Activated CD8-positive, alpha-beta T cell treated with anti-CD3 and anti-CD28 coated beads for 36 hours (primary cell): ENCODE data around the gene SRCIN1. TPM values are rescaled to one million over a fixed set of nuclear protein-coding genes. Genes with fewer than 3 reads are reported as not detected.
A peak's percentile ranks its signal among the peaks of the same experiment; 100 is the strongest.

Experiments used
- ATAC-seq: fragments of 200-7000 bp; cut with Tn5 transposase; one replicate; pipeline ENCODE4 v1.10.0; 2021; ENCODE audit warnings: mild to moderate bottlenecking, moderate library complexity
- CTCF ChIA-PET: fragments of 350-600 bp; sonication (Branson Sonifier 250); formaldehyde crosslinking; loops from one replicate; lab custom pipeline; 2021; ENCODE audit warnings: antibody characterized with exemption; lab: Charles Lee
- POLR2A ChIA-PET: fragments of 350-600 bp; sonication (Branson Sonifier 250); formaldehyde crosslinking; loops from one replicate; lab custom pipeline; 2021; ENCODE audit warnings: antibody characterized with exemption; lab: Charles Lee
- DNase-seq: peaks from one replicate; pipeline ENCODE4 v3.0.0-alpha.2; 2020
- H3K27ac Mint-ChIP-seq: one replicate; pipeline ENCODE4 v1.8.0; 2021; ENCODE audit warnings: mild to moderate bottlenecking, mixed read lengths
- H3K27me3 Mint-ChIP-seq: one replicate; pipeline ENCODE4 v1.8.0; 2021; ENCODE audit warnings: mixed read lengths
- H3K36me3 Mint-ChIP-seq: one replicate; pipeline ENCODE4 v1.8.0; 2021; ENCODE audit warnings: low read depth, mixed read lengths
- H3K4me1 Mint-ChIP-seq: one replicate; pipeline ENCODE4 v1.8.0; 2021; ENCODE audit warnings: low read depth, mixed read lengths
- H3K4me3 Mint-ChIP-seq: one replicate; pipeline ENCODE4 v1.8.0; 2021; ENCODE audit warnings: mild to moderate bottlenecking, moderate library complexity, mixed read lengths
- H3K9me3 Mint-ChIP-seq: one replicate; pipeline ENCODE4 v1.8.0; 2021; ENCODE audit warnings: mixed read lengths
- CTCF ChIP-seq: fragments of 200-600 bp; IDR thresholded peaks from one replicate; pipeline ENCODE4 v1.8.0; 2022; ENCODE audit warnings: antibody characterized with exemption, mild to moderate bottlenecking
- intact Hi-C: fragments of 100-400 bp; cut with micrococcal nuclease; formaldehyde crosslinking; loops from one replicate; pipeline ENCODE4 v1.10.0; 2022
- total RNA-seq, 2 experiments: library from RNA; stranded (reverse); gene quantifications; one replicate each; pipeline ENCODE4 v1.2.3, GENCODE V29; 2021

SRCIN1 gene
- total RNA-seq, 2 experiments from 2014 or later = 0.74 to 1.1 TPM

DNA sequence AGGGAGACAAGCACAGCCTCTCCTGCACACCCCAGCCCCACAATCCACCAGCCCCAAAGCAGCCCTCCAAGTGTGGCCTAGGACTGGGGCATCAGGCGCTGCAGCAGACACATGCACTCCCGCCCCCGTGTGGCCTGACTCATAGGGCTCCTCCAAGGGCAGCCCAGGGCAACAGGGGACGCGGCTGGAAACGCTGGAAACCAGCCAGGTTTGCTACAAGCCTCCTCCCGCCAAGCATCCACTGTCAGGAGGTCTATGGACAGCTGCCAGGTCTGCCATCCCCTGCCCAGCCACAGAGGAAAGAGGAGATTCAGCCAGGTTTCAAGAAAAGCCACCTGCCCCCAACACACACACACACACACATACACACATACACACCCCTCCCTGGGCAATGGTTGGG is 25.8 kb downstream of the SRCIN1 start:
- Mint-ChIP-seq H3K27me3 (peaks cover 66% of the 10 kb centered on the region), H3K36me3 (no peaks in the 10 kb centered on the region), H3K9me3 (no peaks in the 10 kb centered on the region), H3K4me1 (peaks cover 8% of the 10 kb centered on the region), H3K4me3 (no peak overlapping the region), H3K27ac (no peak overlapping the region)
- intact Hi-C loops = loop anchor here (5.0 to 10.0 kb wide), 2 partner anchors 85 to 88 kb away; no protein-coding TSS in a partner anchor
- DNase-seq (peak; percentile 78), ATAC-seq (peak; percentile 72)
- CTCF ChIA-PET = interaction anchor here (2.0 to 12.3 kb wide), 2 partner anchors 23 to 71 kb away, joined by 5 to 241 read pairs; no protein-coding TSS in a partner anchor
- POLR2A ChIA-PET = no interaction called here
- no peak for TF ChIP-seq CTCF

- H3K4me1 Mint-ChIP-seq = peaks cover 4% of the 10 kb centered on the region
- no peaks in the 10 kb centered on the region for H3K36me3 Mint-ChIP-seq
- ATAC-seq (no peak), DNase-seq (no peak)
- intact Hi-C loops = no loop called here
- ChIA-PET CTCF (interaction anchor here (12.3 kb wide), 1 partner anchor 22 kb away, joined by 241 read pairs; no protein-coding TSS in a partner anchor), POLR2A (no interaction called here)
- no peak overlapping the region for H3K27ac Mint-ChIP-seq
- H3K9me3 Mint-ChIP-seq = no peaks in the 10 kb centered on the region
- no peak for TF ChIP-seq CTCF
- H3K4me3 Mint-ChIP-seq = no peak overlapping the region
- H3K27me3 Mint-ChIP-seq = peaks cover 67% of the 10 kb centered on the region
Measured at GRCh38 chr17:38579083-38579480, 26.7 kb downstream of the SRCIN1 start.

- H3K27ac Mint-ChIP-seq = no peak overlapping the region
- no peak overlapping the region for H3K4me3 Mint-ChIP-seq
- CTCF ChIA-PET = interaction anchor here (1.2 to 12.3 kb wide), 3 partner anchors 20 to 22 kb away, joined by 3 to 241 read pairs (median 10); no protein-coding TSS in a partner anchor
- POLR2A ChIA-PET = no interaction called here
- ATAC-seq = peak; percentile 12
- intact Hi-C loops = no loop called here
- H3K4me1 Mint-ChIP-seq = peaks cover 6% of the 10 kb centered on the region
- peaks cover 71% of the 10 kb centered on the region for H3K27me3 Mint-ChIP-seq
- no peaks in the 10 kb centered on the region for H3K36me3 Mint-ChIP-seq
- TF ChIP-seq CTCF = no peak
- H3K9me3 Mint-ChIP-seq = no peaks in the 10 kb centered on the region
- no peak for DNase-seq
Measured at GRCh38 chr17:38578229-38579082, 27.3 kb downstream of the SRCIN1 start.

DNA sequence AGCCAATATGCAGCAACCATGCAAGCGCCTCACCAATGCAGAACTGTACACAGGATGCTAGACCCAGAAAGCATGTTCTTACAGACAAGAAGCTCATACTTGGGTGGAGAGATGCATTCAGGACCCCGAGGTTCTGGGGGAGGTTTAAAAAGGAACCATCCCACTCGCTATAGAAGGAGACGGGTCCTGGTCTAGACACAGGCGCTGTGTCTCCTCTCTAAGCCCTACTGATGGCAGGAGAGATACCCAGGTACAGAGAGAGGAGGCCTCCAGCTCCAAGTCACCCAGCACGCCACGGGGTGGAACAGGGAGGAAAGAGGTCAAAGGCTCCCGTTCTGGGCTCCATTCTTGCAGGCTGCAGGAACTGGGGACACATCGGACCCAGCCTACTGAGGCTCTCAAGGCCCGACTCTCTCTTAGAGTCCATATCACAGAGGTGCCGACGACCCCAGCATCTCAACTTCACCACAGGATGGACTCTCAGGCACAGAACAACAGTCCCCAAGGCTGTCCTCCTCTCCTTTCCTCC is 28.0 kb downstream of the SRCIN1 start:
- Mint-ChIP-seq H3K4me1 (peaks cover 11% of the 10 kb centered on the region), H3K27ac (no peak overlapping the region), H3K27me3 (peaks cover 76% of the 10 kb centered on the region), H3K9me3 (no peaks in the 10 kb centered on the region), H3K36me3 (no peaks in the 10 kb centered on the region), H3K4me3 (no peak overlapping the region)
- no peak for TF ChIP-seq CTCF
- intact Hi-C loops = no loop called here
- ATAC-seq = no peak
- POLR2A ChIA-PET = interaction anchor here (0.8 kb wide), 1 partner anchor 18 kb away, joined by 4 read pairs; no protein-coding TSS in a partner anchor
- CTCF ChIA-PET = interaction anchor here (0.9 to 1.7 kb wide), 5 partner anchors 18 to 69 kb away, joined by 3 to 10 read pairs (median 3); no protein-coding TSS in a partner anchor
- no peak for DNase-seq
